BLaER1 treated with 17β-estradiol and CSF1 and Interleukin-3, amounts not matched to agents 10 nM and 100 nM (cell line): ENCODE data around the gene ZC3H18.

Source experiments
- H3K27ac ChIP-seq, 11 experiments: shearing (Covaris generic); formaldehyde crosslinking; 2 replicates each; pipeline ENCODE4 v1.8.1; 2022
- H3K27me3 ChIP-seq, 11 experiments: shearing (Covaris generic); formaldehyde crosslinking; 2 replicates each; pipeline ENCODE4 v1.8.1; 2022
- H3K36me3 ChIP-seq, 11 experiments: shearing (Covaris generic); formaldehyde crosslinking; 2 replicates each; pipeline ENCODE4 v1.8.1; 2022
- H3K4me1 ChIP-seq, 10 experiments: shearing (Covaris generic); formaldehyde crosslinking; 2 replicates each; pipeline ENCODE4 v1.8.1; 2022
- H3K4me2 ChIP-seq, 11 experiments: shearing (Covaris generic); formaldehyde crosslinking; 2 replicates each; pipeline ENCODE4 v1.8.1; 2022
- H3K4me3 ChIP-seq, 10 experiments: shearing (Covaris generic); formaldehyde crosslinking; 2 replicates each; pipeline ENCODE4 v1.8.1; 2022
- H3K9ac ChIP-seq, 11 experiments: shearing (Covaris generic); formaldehyde crosslinking; 2 replicates each; pipeline ENCODE4 v1.8.1; 2022
- H3K9me3 ChIP-seq, 11 experiments: shearing (Covaris generic); formaldehyde crosslinking; replicated peaks in 1 of 11; 2 replicates each; pipeline ENCODE4 v1.8.1; 2022
- H4K20me1 ChIP-seq, 11 experiments: shearing (Covaris generic); formaldehyde crosslinking; 2 replicates each; pipeline ENCODE4 v1.8.1; 2022
- Cebpa-rat ChIP-seq, 11 experiments: shearing (Covaris generic); IDR thresholded peaks; 2 replicates each; pipeline ENCODE4 v1.8.1; 2022

Gene ZC3H18

GRCh38 chr16:88651276-88651988 is 81.2 kb downstream of the ZC3H18 start:
- Histone ChIP-seq H3K27ac (peak overlapping the region; percentile 60 to 99 (median 97)), H3K9ac (peak overlapping the region; percentile 70 to 99 (median 96)), H3K27me3 (no peaks in the 10 kb centered on the region), H3K4me2 (peak overlapping the region; percentile 88 to 100 (median 99)), H3K4me3 (peak overlapping the region; percentile 83 to 99 (median 94)), H3K36me3 (peaks cover 18 to 72% (median 38%) of the 10 kb centered on the region in 11 experiments), H3K9me3 (no peaks in the 10 kb centered on the region), H4K20me1 (peaks cover 40 to 57% (median 43%) of the 10 kb centered on the region in 11 experiments), H3K4me1 (peaks cover 62 to 92% (median 85%) of the 10 kb centered on the region in 10 experiments)
- no peak for TF ChIP-seq Cebpa-rat (IDR thresholded peaks at IDR 0.05)

GRCh38 chr16:88651989-88652761 is 82.0 kb downstream of the ZC3H18 start:
- H3K9me3 ChIP-seq: no peaks in the 10 kb centered on the region
- H3K9ac ChIP-seq: peak overlapping the region; percentile 70 to 99 (median 96); a peak in 21 of 22 replicates
- H3K4me3 ChIP-seq: peak overlapping the region in 9 of 10 experiments; percentile 83 to 99 (median 94); a peak in 17 of 20 replicates
- no peaks in the 10 kb centered on the region for H3K27me3 ChIP-seq
- H4K20me1 ChIP-seq: peaks cover 32 to 57% (median 36%) of the 10 kb centered on the region in 11 experiments
- H3K27ac ChIP-seq: peak overlapping the region; percentile 60 to 99 (median 97)
- no peak for TF ChIP-seq Cebpa-rat (IDR thresholded peaks at IDR 0.05)
- peak overlapping the region; percentile 88 to 100 (median 99) for H3K4me2 ChIP-seq
- peaks cover 62 to 92% (median 85%) of the 10 kb centered on the region in 10 experiments for H3K4me1 ChIP-seq
- peaks cover 11 to 70% (median 31%) of the 10 kb centered on the region in 11 experiments; a peak in 21 of 22 replicates for H3K36me3 ChIP-seq

- no peaks in the 10 kb centered on the region for H3K27me3 ChIP-seq
- H3K27ac ChIP-seq: peak overlapping the region in 9 of 11 experiments; percentile 88 to 99 (median 97); a peak in 16 of 22 replicates
- no peak for TF ChIP-seq Cebpa-rat (IDR thresholded peaks at IDR 0.05)
- peak overlapping the region in 9 of 11 experiments; percentile 87 to 99 (median 96); a peak in 13 of 22 replicates for H3K9ac ChIP-seq
- no peaks in the 10 kb centered on the region for H3K9me3 ChIP-seq
- peaks cover 27 to 57% (median 31%) of the 10 kb centered on the region in 11 experiments for H4K20me1 ChIP-seq
- H3K4me2 ChIP-seq: peak overlapping the region; percentile 88 to 100 (median 99); a peak in 21 of 22 replicates
- H3K4me3 ChIP-seq: peak overlapping the region in 1 of 10 experiments; percentile 94; a peak in 1 of 20 replicates
- peaks cover 62 to 92% (median 85%) of the 10 kb centered on the region in 10 experiments for H3K4me1 ChIP-seq
- peaks cover 11 to 65% (median 28%) of the 10 kb centered on the region in 11 experiments; a peak in 21 of 22 replicates for H3K36me3 ChIP-seq
Measured at GRCh38 chr16:88652762-88653063, 82.5 kb downstream of the ZC3H18 start.

- peaks cover 24 to 57% (median 27%) of the 10 kb centered on the region in 11 experiments for H4K20me1 ChIP-seq
Measured at GRCh38 chr16:88653101-88653500, 82.9 kb downstream of the ZC3H18 start.

GRCh38 chr16:88653596-88654362 is 83.6 kb downstream of the ZC3H18 start:
- TF ChIP-seq Cebpa-rat (IDR thresholded peaks at IDR 0.05): no peak
- Histone ChIP-seq H3K4me2 (peak overlapping the region in 9 of 11 experiments; percentile 15 to 100 (median 99); a peak in 11 of 22 replicates), H3K9ac (peak overlapping the region in 2 of 11 experiments; percentile 96 to 97; a peak in 3 of 22 replicates), H3K4me1 (peaks cover 58 to 90% (median 82%) of the 10 kb centered on the region in 10 experiments), H3K27me3 (no peaks in the 10 kb centered on the region), H3K27ac (peak overlapping the region in 3 of 11 experiments; percentile 97 to 99 (median 97); a peak in 2 of 22 replicates), H3K36me3 (peaks cover 11 to 63% (median 26%) of the 10 kb centered on the region in 11 experiments; a peak in 21 of 22 replicates), H3K9me3 (no peaks in the 10 kb centered on the region), H4K20me1 (peaks cover 17 to 54% (median 20%) of the 10 kb centered on the region in 11 experiments), H3K4me3 (no peak overlapping the region)

More at GRCh38 chr16:88653101-88653500, 82.9 kb downstream of the ZC3H18 start:
- H3K9me3 ChIP-seq: no peaks in the 10 kb centered on the region
- no peak for TF ChIP-seq Cebpa-rat (IDR thresholded peaks at IDR 0.05)
- peak overlapping the region in 6 of 11 experiments; percentile 97 to 99 (median 98); a peak in 9 of 22 replicates for H3K27ac ChIP-seq
- no peaks in the 10 kb centered on the region for H3K27me3 ChIP-seq
- H3K4me1 ChIP-seq: peaks cover 62 to 92% (median 85%) of the 10 kb centered on the region in 10 experiments
- H3K4me2 ChIP-seq: peak overlapping the region in 10 of 11 experiments; percentile 88 to 100 (median 100); a peak in 18 of 22 replicates
- H3K36me3 ChIP-seq: peaks cover 11 to 63% (median 28%) of the 10 kb centered on the region in 11 experiments; a peak in 21 of 22 replicates
- no peak overlapping the region for H3K4me3 ChIP-seq
- H3K9ac ChIP-seq: peak overlapping the region in 3 of 11 experiments; percentile 96 to 98 (median 97); a peak in 4 of 22 replicates

- Histone ChIP-seq H3K27ac (peak overlapping the region in 1 of 11 experiments; percentile 97; a peak in 1 of 22 replicates), H3K9ac (peak overlapping the region in 1 of 11 experiments; percentile 37; a peak in 2 of 22 replicates), H3K4me2 (peak overlapping the region in 9 of 11 experiments; percentile 3 to 100 (median 90); a peak in 11 of 22 replicates), H3K4me3 (no peak overlapping the region), H3K4me1 (peaks cover 51 to 90% (median 80%) of the 10 kb centered on the region in 10 experiments), H3K27me3 (no peaks in the 10 kb centered on the region), H3K9me3 (no peaks in the 10 kb centered on the region), H4K20me1 (peaks cover 10 to 54% (median 18%) of the 10 kb centered on the region in 11 experiments), H3K36me3 (peaks cover 11 to 55% (median 21%) of the 10 kb centered on the region in 11 experiments; a peak in 21 of 22 replicates)
- TF ChIP-seq Cebpa-rat (IDR thresholded peaks at IDR 0.05): no peak
Measured at GRCh38 chr16:88654363-88655052, 84.3 kb downstream of the ZC3H18 start.

GRCh38 chr16:88655053-88655732 is 85.0 kb downstream of the ZC3H18 start:
- peaks cover 54 to 88% (median 82%) of the 10 kb centered on the region in 10 experiments for H3K4me1 ChIP-seq
- H3K27me3 ChIP-seq: no peaks in the 10 kb centered on the region
- H3K4me2 ChIP-seq: peak overlapping the region; percentile 80 to 100 (median 85)
- peak overlapping the region in 4 of 11 experiments; percentile 54 to 71 (median 66); a peak in 4 of 22 replicates for H3K9ac ChIP-seq
- no peak for TF ChIP-seq Cebpa-rat (IDR thresholded peaks at IDR 0.05)
- H3K36me3 ChIP-seq: peaks cover 11 to 51% (median 18%) of the 10 kb centered on the region in 11 experiments; a peak in 19 of 22 replicates
- H3K27ac ChIP-seq: peak overlapping the region in 2 of 11 experiments; percentile 10 to 97; a peak in 1 of 22 replicates
- peaks cover 3 to 51% (median 12%) of the 10 kb centered on the region in 11 experiments; a peak in 19 of 22 replicates for H4K20me1 ChIP-seq
- no peak overlapping the region for H3K4me3 ChIP-seq
- no peaks in the 10 kb centered on the region for H3K9me3 ChIP-seq
